Measurements from ENCODE around the gene GALNT18. TPM values are rescaled to one million over a fixed set of nuclear protein-coding genes. Genes with fewer than 3 reads are reported as not detected.

GALNT18 gene
- total RNA-seq, 2 donors from 2014 or later: 7.3 to 10.9 TPM

GRCh38 chr11:11442791-11443190, 179.0 kb downstream of the GALNT18 start:
- Mint-ChIP-seq H3K27me3 (peaks cover 8% of the 10 kb centered on the region), H3K9me3 (no peaks in the 10 kb centered on the region), H3K4me1 (no peaks in the 10 kb centered on the region), H3K4me3 (no peak overlapping the region), H3K27ac (no peak overlapping the region), H3K36me3 (ENCODE audit: low read depth) (no peaks in the 10 kb centered on the region)
- ATAC-seq (replicated peaks): no peak

GRCh38 chr11:11441516-11441915, 180.3 kb downstream of the GALNT18 start:
- no peak overlapping the region for H3K27ac Mint-ChIP-seq
- no peaks in the 10 kb centered on the region for H3K9me3 Mint-ChIP-seq
- H3K4me1 Mint-ChIP-seq: no peaks in the 10 kb centered on the region
- no peak for ATAC-seq (replicated peaks)
- peaks cover 3% of the 10 kb centered on the region for H3K27me3 Mint-ChIP-seq
- H3K36me3 Mint-ChIP-seq (ENCODE audit: low read depth): no peaks in the 10 kb centered on the region
- H3K4me3 Mint-ChIP-seq: no peak overlapping the region

GRCh38 chr11:11441091-11441490, 180.7 kb downstream of the GALNT18 start:
- ATAC-seq (replicated peaks): no peak
- Mint-ChIP-seq H3K4me1 (no peaks in the 10 kb centered on the region), H3K4me3 (no peak overlapping the region), H3K27me3 (peaks cover 3% of the 10 kb centered on the region), H3K9me3 (no peaks in the 10 kb centered on the region), H3K36me3 (ENCODE audit: low read depth) (no peaks in the 10 kb centered on the region), H3K27ac (no peak overlapping the region)

GRCh38 chr11:11440144-11440543, 181.7 kb downstream of the GALNT18 start:
- Mint-ChIP-seq H3K9me3 (no peaks in the 10 kb centered on the region), H3K27ac (no peak overlapping the region), H3K4me1 (no peaks in the 10 kb centered on the region), H3K36me3 (ENCODE audit: low read depth) (no peaks in the 10 kb centered on the region), H3K27me3 (peaks cover 3% of the 10 kb centered on the region), H3K4me3 (no peak overlapping the region)
- ATAC-seq (replicated peaks): no peak

- Mint-ChIP-seq H3K4me3 (no peak overlapping the region), H3K9me3 (no peaks in the 10 kb centered on the region), H3K36me3 (ENCODE audit: low read depth) (no peaks in the 10 kb centered on the region), H3K27ac (no peak overlapping the region), H3K4me1 (no peaks in the 10 kb centered on the region), H3K27me3 (peaks cover 3% of the 10 kb centered on the region)
- ATAC-seq (replicated peaks): no peak
Measured at GRCh38 chr11:11439591-11439990, 182.2 kb downstream of the GALNT18 start.

- Mint-ChIP-seq H3K27ac (no peak overlapping the region), H3K9me3 (no peaks in the 10 kb centered on the region), H3K27me3 (peaks cover 7% of the 10 kb centered on the region)
Measured at GRCh38 chr11:11436715-11437313, 185.0 kb downstream of the GALNT18 start.

GRCh38 chr11:11435635-11436034, 186.2 kb downstream of the GALNT18 start:
- no peak for ATAC-seq (replicated peaks)
- no peaks in the 10 kb centered on the region for H3K9me3 Mint-ChIP-seq
- H3K27me3 Mint-ChIP-seq: peaks cover 9% of the 10 kb centered on the region
- H3K27ac Mint-ChIP-seq: no peak overlapping the region
- no peaks in the 10 kb centered on the region for H3K36me3 Mint-ChIP-seq (ENCODE audit: low read depth)
- H3K4me3 Mint-ChIP-seq: no peak overlapping the region
- no peaks in the 10 kb centered on the region for H3K4me1 Mint-ChIP-seq

More at GRCh38 chr11:11436715-11437313, 185.0 kb downstream of the GALNT18 start:
- Mint-ChIP-seq H3K4me3 (no peak overlapping the region), H3K4me1 (no peaks in the 10 kb centered on the region), H3K36me3 (ENCODE audit: low read depth) (no peaks in the 10 kb centered on the region)
- ATAC-seq (replicated peaks): no peak

- Mint-ChIP-seq H3K9me3 (no peaks in the 10 kb centered on the region), H3K27ac (no peak overlapping the region), H3K27me3 (peaks cover 8% of the 10 kb centered on the region), H3K36me3 (ENCODE audit: low read depth) (no peaks in the 10 kb centered on the region), H3K4me1 (no peaks in the 10 kb centered on the region), H3K4me3 (no peak overlapping the region)
- ATAC-seq (replicated peaks): no peak
Measured at GRCh38 chr11:11433960-11434359, 187.8 kb downstream of the GALNT18 start.

- Mint-ChIP-seq H3K4me1 (no peaks in the 10 kb centered on the region), H3K27me3 (peaks cover 8% of the 10 kb centered on the region), H3K27ac (no peak overlapping the region), H3K36me3 (ENCODE audit: low read depth) (no peaks in the 10 kb centered on the region), H3K4me3 (no peak overlapping the region), H3K9me3 (no peaks in the 10 kb centered on the region)
- ATAC-seq (replicated peaks): no peak
Measured at GRCh38 chr11:11432621-11433319, 189.0 kb downstream of the GALNT18 start.

GRCh38 chr11:11430431-11430830, 191.4 kb downstream of the GALNT18 start:
- H3K9me3 Mint-ChIP-seq: no peaks in the 10 kb centered on the region
- ATAC-seq (replicated peaks): no peak
- peaks cover 8% of the 10 kb centered on the region for H3K27me3 Mint-ChIP-seq
- H3K36me3 Mint-ChIP-seq (ENCODE audit: low read depth): no peaks in the 10 kb centered on the region
- H3K4me3 Mint-ChIP-seq: no peak overlapping the region
- no peaks in the 10 kb centered on the region for H3K4me1 Mint-ChIP-seq
- no peak overlapping the region for H3K27ac Mint-ChIP-seq

- Mint-ChIP-seq H3K4me3 (no peak overlapping the region), H3K36me3 (ENCODE audit: low read depth) (no peaks in the 10 kb centered on the region), H3K27me3 (peaks cover 4% of the 10 kb centered on the region), H3K27ac (no peak overlapping the region), H3K9me3 (no peaks in the 10 kb centered on the region), H3K4me1 (no peaks in the 10 kb centered on the region)
- ATAC-seq (replicated peaks): no peak
Measured at GRCh38 chr11:11428714-11429113, 193.1 kb downstream of the GALNT18 start.

- Mint-ChIP-seq H3K36me3 (ENCODE audit: low read depth) (no peaks in the 10 kb centered on the region), H3K4me1 (no peaks in the 10 kb centered on the region), H3K27me3 (peaks cover 4% of the 10 kb centered on the region), H3K4me3 (no peak overlapping the region), H3K27ac (no peak overlapping the region), H3K9me3 (no peaks in the 10 kb centered on the region)
- ATAC-seq (replicated peaks): no peak
Measured at GRCh38 chr11:11427542-11427941, 194.3 kb downstream of the GALNT18 start.

- no peak overlapping the region for H3K4me3 Mint-ChIP-seq
- no peak for ATAC-seq (replicated peaks)
Measured at GRCh38 chr11:11427140-11427539, 194.7 kb downstream of the GALNT18 start.

GRCh38 chr11:11426226-11426952, 195.4 kb downstream of the GALNT18 start:
- Mint-ChIP-seq H3K36me3 (ENCODE audit: low read depth) (no peaks in the 10 kb centered on the region), H3K4me1 (no peaks in the 10 kb centered on the region), H3K4me3 (no peak overlapping the region), H3K27ac (no peak overlapping the region), H3K9me3 (no peaks in the 10 kb centered on the region), H3K27me3 (peaks cover 4% of the 10 kb centered on the region)
- no peak for ATAC-seq (replicated peaks)

More at GRCh38 chr11:11427140-11427539, 194.7 kb downstream of the GALNT18 start:
- Mint-ChIP-seq H3K27ac (no peak overlapping the region), H3K27me3 (peaks cover 4% of the 10 kb centered on the region), H3K9me3 (no peaks in the 10 kb centered on the region), H3K36me3 (ENCODE audit: low read depth) (no peaks in the 10 kb centered on the region), H3K4me1 (no peaks in the 10 kb centered on the region)

GRCh38 chr11:11425806-11426205, 196.0 kb downstream of the GALNT18 start:
- Mint-ChIP-seq H3K4me1 (no peaks in the 10 kb centered on the region), H3K27me3 (peaks cover 4% of the 10 kb centered on the region), H3K9me3 (no peaks in the 10 kb centered on the region), H3K27ac (no peak overlapping the region), H3K36me3 (ENCODE audit: low read depth) (no peaks in the 10 kb centered on the region), H3K4me3 (no peak overlapping the region)
- no peak for ATAC-seq (replicated peaks)
